Lung microvascular endothelial cell (primary cell): ENCODE data around the gene STAT4. TPM values are rescaled to one million over a fixed set of nuclear protein-coding genes. Genes with fewer than 3 reads are reported as not detected.

Experiments
- DNase-seq, 2 donors: peaks; one replicate each; pipeline versions ENCODE4 v3.0.0 to v3.0.0-alpha.2; 2010; ENCODE audit warnings: low read depth in 2 of 2
- total RNA-seq: library from RNA; depleted of rRNA; stranded (reverse); fragments of >200 nt; gene quantifications from 2 replicates; pipeline ENCODE4 v1.2.1, GENCODE V29; 2014

The STAT4 gene
- total RNA-seq, 1 donor from 2014 or later, result 0.40 TPM

DNA sequence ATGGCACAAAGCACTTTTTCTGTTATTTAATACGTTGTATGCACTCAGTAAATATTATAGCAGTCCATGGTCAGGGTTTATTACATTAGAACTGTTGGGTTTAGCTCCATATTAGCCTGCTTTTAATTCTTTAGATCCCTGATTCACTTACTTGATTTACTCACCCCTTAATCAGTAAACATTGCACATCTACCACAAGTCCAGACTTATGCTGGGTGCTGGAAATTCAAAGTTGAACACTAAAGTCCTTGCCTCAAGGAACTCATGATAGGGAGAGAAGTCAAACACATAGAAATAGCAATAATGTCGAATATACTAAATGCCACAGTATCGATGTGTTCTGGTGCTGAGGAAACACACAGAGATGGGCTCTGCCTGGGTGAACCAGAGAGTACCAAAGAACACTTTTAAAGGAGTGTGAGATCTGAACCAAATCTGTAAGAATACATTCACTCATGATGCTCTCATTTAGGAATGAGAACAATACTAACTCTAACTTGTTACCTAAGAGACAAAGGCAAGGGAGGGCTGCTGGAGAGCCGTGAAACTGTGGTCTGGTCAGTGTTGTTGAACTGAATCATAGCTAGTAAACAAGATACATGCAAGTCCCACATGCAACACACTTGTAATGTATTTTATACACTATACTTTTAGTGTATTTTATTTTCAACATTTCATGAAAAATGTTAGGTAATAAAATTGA, 4.9 kb downstream of the STAT4 start:
- no peak for DNase-seq

DNA sequence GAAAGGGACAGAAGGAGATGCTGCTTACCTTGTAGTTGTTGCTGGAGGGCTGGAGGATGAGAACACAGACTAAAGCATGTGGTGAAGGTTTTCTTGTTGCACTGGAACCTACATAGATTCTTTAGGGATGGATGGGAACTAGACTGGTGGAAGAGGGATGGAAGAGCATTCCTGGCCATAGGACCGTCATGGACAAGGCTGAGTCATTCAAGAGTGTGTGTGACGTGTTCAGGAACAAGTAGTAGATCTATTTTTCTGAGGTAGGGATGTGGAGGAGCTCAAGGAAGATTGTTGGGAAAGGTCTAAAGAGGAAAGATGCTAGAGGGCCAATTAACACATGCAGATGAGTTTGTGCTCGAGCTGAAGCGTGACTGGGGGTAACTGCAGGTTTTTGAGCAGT, 6.6 kb downstream of the STAT4 start:
- DNase-seq, result no peak

DNA sequence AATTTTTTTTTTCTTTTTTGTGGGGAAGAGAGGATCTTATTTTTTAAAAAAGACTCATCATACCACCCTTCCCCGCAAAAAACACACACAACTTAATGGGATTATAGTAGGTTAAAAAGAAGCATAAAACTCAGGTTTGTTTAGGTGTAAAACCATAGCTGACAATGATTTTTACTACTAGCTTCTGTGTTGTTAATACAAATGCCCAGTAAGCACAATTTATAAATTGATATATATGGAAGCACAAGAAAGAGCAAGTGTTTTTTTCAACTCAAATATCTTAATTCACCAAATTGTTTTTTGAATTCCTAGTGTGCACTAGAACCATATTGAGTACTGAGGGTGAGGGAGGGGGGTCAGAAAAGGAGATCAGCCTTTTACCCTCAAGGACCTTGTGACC, 7.0 kb downstream of the STAT4 start:
- DNase-seq, result no peak

DNA sequence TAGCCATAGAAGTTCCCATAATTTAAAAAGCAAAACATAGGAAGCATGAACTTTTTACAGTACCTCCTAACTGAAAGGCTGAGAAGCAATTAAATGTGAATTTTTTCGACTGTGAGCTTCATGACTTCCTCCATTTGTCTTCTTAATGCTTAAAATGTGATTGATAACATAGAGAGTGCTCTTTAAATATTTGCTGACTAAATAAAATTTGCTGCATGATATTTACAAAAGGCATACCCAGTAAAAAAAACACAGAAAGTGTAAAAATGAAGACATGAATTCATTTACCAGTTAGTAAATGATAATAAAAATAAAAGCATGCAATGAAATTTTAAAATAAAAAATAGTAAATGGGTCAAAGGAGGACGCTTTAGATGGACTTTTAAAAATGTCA, 21.9 kb downstream of the STAT4 start:
- no peak for DNase-seq

DNA sequence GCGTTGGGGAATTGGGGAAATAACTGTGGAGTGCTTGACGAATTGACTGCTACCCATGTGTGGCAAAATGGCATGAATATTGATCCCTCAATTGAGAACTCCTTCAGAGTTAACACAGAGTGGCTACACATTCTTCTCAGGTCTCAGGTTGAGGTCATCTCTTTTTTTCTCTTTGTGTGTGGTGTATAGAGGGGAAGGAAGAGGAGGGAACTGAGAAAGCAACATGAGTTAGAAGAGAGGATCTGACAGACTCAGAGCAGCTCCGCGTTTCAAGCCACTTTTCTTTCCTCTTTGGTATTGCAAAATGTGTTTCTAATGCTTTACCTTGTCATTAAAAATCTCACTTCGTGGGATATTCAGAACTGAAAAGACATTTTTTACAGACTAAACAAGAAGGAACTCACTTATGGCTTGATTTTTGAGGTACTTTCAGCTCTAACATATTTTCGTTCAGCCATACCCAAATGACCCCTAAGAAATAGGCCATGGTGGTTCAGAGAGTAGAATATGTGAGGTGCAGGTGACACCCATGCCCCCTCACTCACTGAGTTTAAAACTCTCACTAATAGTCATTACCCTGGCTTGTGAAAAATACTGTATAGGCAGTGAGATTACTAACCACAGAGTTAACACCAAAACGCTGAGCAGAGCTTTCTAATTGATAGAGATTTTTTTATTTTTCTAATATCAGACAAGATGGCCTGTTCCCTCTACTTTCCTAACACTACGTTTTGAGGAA, 22.5 kb downstream of the STAT4 start:
- DNase-seq, result no peak

DNA sequence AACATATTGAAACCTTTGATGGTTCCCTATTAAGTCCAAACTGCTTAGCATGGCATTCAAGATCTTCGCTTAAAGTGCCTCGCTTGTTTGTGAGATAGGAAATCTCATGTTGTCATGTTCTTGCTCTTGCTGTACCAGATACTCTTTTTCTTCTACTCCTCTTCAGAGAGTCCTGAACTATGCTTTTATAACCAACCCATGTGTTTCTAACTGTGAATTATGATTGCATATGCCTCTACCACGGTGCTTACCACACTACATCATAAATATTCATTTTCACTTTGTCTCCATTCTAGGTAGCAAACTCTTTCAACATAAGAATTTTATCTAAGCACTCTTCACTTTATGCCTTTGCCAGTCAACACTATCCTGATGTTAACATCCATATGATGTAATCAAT, 23.6 kb downstream of the STAT4 start:
- DNase-seq, result no peak

DNA sequence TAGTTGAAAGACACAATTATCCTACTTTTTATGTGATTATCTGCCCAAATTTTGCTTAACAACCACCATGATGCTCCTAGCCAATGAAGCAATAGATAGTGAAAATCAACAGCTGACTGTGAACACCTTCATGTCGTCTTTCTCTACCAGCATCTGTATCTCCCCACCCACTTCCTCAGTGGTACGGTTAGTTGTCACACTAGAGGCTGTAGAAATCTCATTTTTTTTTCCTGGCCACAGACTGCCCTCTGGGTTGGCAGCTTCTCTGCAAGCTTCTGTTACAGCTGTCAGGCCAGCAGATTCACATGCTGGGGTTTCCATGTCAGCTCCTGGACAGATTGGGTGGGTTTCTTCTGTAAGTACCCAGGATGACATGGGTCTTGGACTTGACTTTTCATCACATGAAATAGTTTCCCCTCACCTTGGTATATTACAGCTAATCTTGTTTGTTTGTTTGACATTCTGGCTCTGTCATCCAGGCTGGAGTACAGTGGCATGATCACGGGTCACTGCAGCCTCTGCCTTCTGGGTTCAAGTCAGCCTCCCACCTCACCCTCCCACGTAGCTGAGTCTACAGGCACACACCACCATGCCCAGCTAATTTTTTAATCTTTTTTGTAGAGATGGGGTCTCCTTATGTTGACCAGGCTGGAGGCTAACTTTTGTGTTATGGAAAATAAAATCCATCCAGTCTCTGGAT, 24.3 kb downstream of the STAT4 start:
- no peak for DNase-seq

DNA sequence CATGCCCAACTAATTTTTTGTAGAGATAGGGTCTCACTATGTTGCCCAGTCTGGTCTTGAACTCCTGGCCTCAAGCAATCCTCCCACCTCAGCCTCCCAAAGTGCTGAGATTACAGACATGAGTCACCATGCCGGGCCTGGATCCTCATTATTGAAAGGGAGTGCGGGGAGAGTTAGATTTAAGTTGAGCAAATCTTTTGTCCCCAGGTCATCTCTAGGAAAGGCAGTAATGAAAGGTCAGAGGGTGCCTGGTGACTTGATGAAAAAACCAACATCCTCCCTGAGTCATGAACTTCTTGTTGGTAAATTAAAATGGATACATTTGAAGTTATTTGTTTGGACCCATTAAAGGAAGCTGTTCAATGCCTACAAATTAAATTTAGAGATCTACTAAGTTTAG, 25.1 kb downstream of the STAT4 start:
- DNase-seq, result no peak

DNA sequence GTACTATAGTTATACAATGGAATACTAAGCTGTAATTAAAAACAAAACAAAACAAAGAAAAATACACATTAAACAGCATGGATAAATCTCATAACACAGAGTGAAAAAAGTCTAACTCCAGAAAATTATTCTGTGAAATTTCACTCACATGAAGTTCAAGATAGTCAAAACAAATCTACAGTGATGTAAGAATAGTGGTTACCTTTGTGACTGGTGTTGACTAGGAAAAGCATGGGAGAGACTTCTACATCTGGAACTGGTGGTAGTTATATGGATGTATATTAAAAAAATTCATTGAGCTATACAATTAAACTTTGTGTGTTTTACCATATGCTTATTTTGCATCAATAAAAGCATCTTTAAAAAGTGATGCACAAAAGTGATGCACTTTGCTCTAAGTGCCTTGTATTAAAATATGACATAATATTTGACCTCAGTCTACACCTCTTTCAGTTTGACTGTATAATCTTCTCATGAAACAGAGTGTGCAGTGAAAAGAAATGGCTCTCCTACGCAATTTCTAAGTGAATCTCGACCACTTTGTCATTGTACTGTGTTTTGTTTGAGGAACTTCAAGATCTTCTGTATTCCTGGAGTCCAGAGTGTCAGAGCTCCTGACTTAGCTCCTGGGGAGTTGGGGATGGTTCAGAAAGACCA, 28.0 kb downstream of the STAT4 start:
- DNase-seq, result no peak

DNA sequence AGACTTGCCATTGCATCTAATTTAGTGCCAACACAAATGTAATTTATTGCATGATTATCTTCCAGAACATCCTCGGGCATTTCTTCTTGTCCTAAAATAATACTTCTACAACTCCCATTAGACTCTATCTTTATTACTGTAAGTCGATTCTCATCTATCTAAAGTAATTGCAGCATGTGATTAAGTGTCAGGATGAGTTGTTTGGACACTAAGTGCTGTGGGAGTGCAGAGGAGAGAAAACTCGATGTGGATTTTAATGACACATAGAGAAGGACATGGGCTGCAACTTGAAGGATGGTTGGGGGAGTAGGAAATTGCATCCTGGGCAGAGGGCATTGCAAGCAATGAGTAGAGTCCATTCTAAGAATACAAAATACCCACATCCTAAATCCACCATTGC, 33.5 kb downstream of the STAT4 start:
- no peak for DNase-seq

DNA sequence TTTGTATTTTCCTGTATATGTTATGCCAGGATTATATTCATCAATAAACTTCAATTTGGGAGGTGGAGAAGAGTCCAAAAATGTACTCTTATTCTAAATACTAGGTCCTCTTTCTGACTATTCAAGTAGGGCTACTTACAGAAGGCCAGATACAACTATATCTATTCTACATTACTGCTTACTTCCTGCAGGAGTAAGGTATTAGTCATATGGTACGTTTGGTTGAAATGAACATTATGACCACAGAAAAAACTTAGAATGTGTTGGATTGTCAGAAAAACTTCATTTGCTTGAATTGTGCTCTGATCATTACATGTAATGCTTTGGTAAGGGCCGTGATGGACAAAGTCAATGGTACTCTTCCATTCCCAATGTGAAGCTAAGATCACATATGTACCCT, 35.0 kb downstream of the STAT4 start:
- DNase-seq, result no peak

DNA sequence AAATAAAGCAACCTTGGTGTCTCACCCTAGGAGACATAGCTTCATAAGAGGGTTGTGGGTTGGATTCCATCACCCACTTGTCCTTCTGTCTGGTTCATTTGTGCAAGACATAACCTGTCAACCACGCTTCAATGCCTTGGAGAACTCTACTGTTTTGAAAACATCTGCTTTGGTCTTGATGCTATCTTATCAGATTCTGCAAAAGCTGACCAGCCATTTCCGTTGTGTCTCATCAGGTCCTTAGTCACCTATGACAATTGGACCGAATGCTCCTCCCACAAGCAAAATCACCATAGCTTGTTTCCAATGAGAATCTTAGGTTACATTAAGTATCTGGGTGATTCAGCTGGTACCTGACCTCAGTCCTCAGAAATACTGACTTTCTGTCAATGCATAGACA, 35.4 kb downstream of the STAT4 start:
- DNase-seq, result no peak

DNA sequence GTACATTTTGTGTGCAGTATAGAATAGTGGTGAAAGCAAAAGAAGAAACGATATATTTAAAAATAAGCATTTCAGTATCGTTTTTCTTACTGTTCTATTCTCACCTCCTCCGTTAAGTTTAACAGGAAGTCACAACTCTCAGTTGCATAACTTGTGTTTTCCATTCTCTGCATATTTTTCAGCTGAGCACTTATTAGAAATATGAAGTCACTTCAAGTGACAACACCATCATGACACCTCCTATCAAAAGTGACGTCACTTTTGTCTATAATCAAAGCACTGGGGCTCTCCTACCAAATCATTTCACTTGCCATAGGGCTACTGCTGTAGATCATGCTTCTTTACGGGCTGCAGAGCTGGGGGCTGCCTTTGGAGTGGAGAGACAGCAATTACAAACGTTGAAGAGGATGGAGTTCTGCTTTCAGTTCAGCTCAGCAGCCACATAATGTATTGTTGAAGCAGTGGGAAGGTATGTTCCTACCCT, 36.3 kb downstream of the STAT4 start:
- no peak for DNase-seq

DNA sequence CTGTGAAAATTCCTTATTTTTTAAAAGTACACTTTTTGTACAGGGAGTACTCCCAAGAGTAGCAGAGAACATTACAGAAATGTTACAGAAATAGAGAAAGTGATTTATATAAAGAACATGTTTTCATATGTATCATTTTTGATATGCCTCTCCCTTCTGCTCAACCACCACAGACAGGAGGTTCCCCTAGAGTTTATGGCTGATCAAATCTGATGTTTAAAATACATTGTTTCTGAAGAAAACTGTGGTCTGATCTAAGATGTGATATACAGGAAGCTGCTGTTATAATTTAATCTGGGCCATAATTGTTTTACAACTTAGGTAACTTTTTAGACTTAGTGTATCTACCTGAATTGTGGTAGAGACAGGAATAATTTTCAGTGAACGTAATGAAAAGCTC, 37.0 kb downstream of the STAT4 start:
- no peak for DNase-seq

DNA sequence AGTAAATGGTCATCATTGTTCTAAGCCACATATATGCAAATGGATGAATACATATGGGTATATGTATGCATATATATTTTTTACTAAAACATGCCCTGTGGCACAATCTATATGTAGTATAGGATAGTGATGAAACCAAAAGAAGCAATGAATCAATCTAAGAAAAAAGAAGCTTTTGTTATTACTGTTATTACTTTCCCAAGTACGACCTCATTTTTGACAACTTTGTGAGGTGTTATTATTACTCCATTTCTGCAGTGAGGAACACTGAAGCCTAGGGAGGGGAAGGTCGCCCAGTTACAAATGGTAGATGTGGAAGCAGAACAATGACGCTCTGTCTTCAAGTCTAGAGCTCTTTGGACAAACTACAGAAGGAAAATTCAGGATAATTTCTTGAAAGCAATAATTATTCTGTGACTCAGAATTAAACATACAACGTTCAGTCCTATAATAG, 38.3 kb downstream of the STAT4 start:
- no peak for DNase-seq

DNA sequence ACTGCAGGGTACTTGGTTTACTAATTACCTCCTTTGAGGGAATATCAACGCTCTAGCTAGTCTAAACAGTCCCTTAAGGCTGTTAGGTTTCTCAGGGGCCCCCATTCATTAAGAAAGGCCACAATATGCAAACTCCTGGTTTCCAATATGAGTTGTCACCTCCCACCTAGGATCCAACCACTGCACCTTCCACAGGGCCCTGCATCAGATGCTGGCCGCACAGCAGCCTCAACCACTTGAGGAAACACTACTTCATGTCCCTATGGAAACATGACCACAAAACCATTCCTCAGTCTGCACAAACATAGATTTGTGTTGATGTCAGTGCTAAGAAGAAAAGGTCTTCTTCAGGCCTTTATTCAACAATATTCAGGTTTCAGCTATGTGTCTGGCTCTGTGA, 40.9 kb downstream of the STAT4 start:
- DNase-seq, result no peak

DNA sequence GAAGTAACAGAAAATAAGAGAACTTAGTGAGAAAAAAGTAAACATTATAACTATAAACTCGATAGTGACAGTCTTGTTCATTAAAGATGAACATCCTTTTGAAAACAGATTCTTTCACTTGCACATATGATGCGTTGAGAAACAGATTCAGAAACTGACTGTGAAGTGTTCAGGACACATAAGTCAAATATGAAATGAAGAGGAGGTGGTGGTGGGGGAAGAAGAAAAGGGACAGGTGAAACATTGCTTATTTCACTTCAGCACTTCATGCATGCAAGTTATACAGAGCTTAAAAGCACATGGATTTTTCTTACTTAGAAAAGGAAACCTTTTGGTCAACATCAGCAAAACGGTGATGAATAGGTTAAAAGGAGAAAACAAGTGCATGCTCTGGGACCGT, 42.5 kb downstream of the STAT4 start:
- DNase-seq, result no peak

DNA sequence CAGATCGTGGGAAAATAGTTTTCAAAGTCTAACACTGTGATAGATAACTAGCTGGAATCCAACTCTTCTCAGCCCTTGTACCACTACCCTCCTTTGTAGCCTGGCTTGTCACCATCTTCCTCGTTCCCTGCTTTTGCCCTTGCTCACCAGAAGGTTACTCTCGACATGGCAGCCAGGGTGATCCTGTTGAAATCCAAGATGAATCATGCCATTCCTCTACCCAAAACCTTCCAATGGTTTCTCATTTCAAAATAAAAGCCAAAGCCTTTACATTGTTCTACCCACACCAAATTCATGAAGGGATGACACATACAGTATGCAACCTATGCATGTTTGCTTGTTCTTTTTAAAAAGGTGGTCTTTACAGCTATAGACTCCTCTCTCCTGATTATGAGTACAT, 45.7 kb downstream of the STAT4 start:
- DNase-seq, result no peak

DNA sequence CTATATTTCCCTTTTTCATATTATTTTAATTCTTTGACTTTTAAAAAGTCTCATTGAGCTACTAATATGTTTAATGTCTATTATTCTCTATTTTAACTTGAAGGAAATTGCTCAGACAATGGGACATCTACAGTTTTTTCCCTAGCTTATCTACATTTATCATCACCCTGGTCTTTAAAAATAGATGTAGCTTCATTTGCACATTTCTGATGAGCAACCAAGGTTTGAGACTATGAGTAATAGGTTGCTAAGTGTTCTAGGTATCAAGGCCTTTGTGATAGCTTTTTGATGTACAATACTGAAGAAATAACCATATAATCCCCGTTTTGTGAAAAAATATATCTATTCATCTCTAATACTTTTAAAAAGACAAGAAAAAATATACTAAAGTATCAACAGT, 47.0 kb downstream of the STAT4 start:
- no peak for DNase-seq

DNA sequence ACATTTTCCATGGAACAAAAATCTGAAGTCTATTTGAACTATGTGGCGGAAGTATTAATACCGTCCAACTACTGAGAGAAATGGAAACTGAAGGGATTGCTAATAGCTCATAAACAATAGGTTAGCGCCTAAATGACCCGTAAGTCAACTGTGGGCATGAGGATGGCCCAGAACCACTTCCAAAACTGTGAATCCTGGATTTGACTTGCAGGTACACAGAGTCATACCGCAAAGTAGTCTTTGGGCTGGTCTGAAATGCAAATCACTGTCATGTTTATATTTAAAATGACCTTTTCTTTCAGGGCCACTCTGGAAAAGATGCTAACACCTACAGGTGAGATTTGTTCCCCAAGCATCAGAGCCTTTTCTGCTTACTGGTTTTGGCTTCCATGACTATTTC, 50.6 kb downstream of the STAT4 start:
- no peak for DNase-seq

DNA sequence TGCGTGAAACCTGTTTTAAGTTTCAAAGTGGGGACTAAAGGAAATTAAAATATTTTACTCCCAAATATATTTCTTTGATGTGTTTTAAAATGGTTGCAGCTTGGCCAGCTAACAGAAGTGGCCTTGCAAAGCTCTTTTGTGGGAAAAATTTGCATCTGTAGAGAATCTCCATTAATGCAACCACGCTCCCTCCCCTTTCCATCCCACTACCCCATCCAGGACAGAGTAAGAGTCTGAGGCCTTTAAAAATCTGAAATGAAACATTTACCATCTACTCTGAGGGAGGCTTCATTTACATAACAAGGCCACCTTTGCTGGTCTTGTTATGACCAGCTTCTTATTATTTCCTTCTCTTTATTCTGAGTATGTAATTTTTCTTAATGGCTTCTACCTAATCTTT, 63.5 kb downstream of the STAT4 start:
- no peak for DNase-seq

DNA sequence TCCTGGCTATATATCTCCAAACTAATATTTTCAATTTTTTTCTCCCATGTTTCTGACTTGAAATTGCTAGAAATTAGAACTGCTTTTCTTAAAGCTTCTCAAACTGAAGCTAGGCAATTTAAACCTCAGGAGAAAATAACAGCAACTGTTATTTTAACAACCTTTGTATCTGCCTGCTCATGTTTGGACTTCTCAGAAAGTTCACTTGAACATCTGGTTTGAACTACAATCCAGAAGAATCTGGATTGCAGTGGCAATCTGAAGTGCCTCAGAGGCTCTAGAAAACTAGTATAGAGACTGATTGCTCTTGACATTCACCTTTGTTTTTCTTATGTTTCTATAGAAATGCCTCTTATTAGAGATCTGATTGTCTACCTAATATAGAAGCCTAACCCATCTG, 64.1 kb downstream of the STAT4 start:
- DNase-seq, result no peak
